H1 (cell line): ENCODE measurements around the gene PRKN. TPM values are rescaled to one million over a fixed set of nuclear protein-coding genes. Genes with fewer than 3 reads are reported as not detected.

Experiments
- CTCF ChIA-PET: fragments of 300-600 bp; sonication (Branson Sonifier 250); formaldehyde crosslinking; loops from one replicate; lab custom pipeline; 2021; ENCODE audit not compliant: partially characterized antibody; lab: Charles Lee
- POLR2A ChIA-PET: fragments of 300-600 bp; sonication (Branson Sonifier 250); formaldehyde crosslinking; loops from one replicate; lab custom pipeline; 2021; ENCODE audit warnings: inconsistent platforms; ENCODE audit not compliant: partially characterized antibody; lab: Charles Lee
- DNase-seq, 2 experiments: peaks; one replicate each; pipeline versions ENCODE4 v3.0.0 to v3.0.0-alpha.2; 2010 to 2022; ENCODE audit warnings: low spot score in 2 of 2, low read depth in 1 of 2, mixed read lengths in 1 of 2
- FAIRE-seq: peaks from 2 replicates; lab custom pipeline; 2011; peaks lifted over from hg19 to GRCh38; lab: Jason Lieb, UNC
- H2AFZ ChIP-seq: 2 replicates; pipeline ENCODE4 v1.8.1; 2012; ENCODE audit warnings: low read length, inconsistent platforms
- H2AK5ac ChIP-seq: 2 replicates; pipeline ENCODE4 v1.6.1; 2013; ENCODE audit warnings: low read depth, low read length
- H2BK120ac ChIP-seq: replicated peaks from 2 replicates; pipeline ENCODE3; 2013; ENCODE audit warnings: low read depth, low read length, inconsistent platforms
- H2BK12ac ChIP-seq: 2 replicates; pipeline ENCODE4 v1.6.1; 2013; ENCODE audit warnings: low read depth, low read length
- H2BK15ac ChIP-seq: 2 replicates; pipeline ENCODE4 v1.6.1; 2013; ENCODE audit warnings: low read length
- H2BK20ac ChIP-seq: 2 replicates; pipeline ENCODE4 v1.6.1; 2013; ENCODE audit warnings: low read length
- H2BK5ac ChIP-seq: 2 replicates; pipeline ENCODE4 v1.6.1; 2013; ENCODE audit warnings: low read depth, low read length
- H3K14ac ChIP-seq: 2 replicates; pipeline ENCODE4 v1.6.1; 2013; ENCODE audit warnings: inconsistent platforms; ENCODE audit not compliant: insufficient read length
- H3K18ac ChIP-seq: 2 replicates; pipeline ENCODE4 v1.6.1; 2013; ENCODE audit warnings: low read length; ENCODE audit errors: extremely low read depth
- H3K23ac ChIP-seq: 2 replicates; pipeline ENCODE4 v1.6.1; 2013; ENCODE audit warnings: inconsistent platforms; ENCODE audit not compliant: insufficient read length
- H3K23me2 ChIP-seq: 2 replicates; pipeline ENCODE4 v1.6.1; 2013; ENCODE audit warnings: low read depth, low read length
- H3K27ac ChIP-seq: 2 replicates; pipeline ENCODE4 v1.6.1; 2011; ENCODE audit warnings: low read depth, low read length, inconsistent platforms
- H3K27me3 ChIP-seq, 4 experiments: replicated peaks in 1 of 4; 1 replicate in 1 of 4; 2 replicates in 3 of 4; pipeline versions ENCODE4 v1.6.1 to v1.8.1; 2011 to 2013; ENCODE audit warnings: low read length in 3 of 4, mild to moderate bottlenecking in 3 of 4, inconsistent platforms in 2 of 4, mixed read lengths in 2 of 4, moderate library complexity in 1 of 4; ENCODE audit not compliant: control insufficient read depth in 3 of 4, insufficient read depth in 3 of 4; ENCODE audit errors: extremely low read depth in 1 of 4
- H3K36me3 ChIP-seq, 4 experiments: 2 replicates each; pipeline versions ENCODE4 v1.6.1 to v1.8.1; 2011 to 2013; ENCODE audit warnings: mild to moderate bottlenecking in 4 of 4, low read length in 3 of 4, moderate library complexity in 2 of 4, control low read depth in 1 of 4, inconsistent platforms in 1 of 4; ENCODE audit not compliant: insufficient read depth in 4 of 4, control insufficient read depth in 2 of 4
- H3K4ac ChIP-seq: replicated peaks from 2 replicates; pipeline ENCODE3; 2013; ENCODE audit warnings: low read length, low read depth, mixed read lengths, inconsistent platforms; ENCODE audit not compliant: insufficient read length
- H3K4me1 ChIP-seq, 4 experiments: replicated peaks in 1 of 4; 1 replicate in 1 of 4; 2 replicates in 3 of 4; pipeline versions ENCODE4 v1.6.1 to v1.8.1; 2011 to 2013; ENCODE audit warnings: low read length in 3 of 4, inconsistent platforms in 2 of 4, mixed read lengths in 1 of 4; ENCODE audit not compliant: insufficient read depth in 4 of 4, control insufficient read depth in 3 of 4
- H3K4me2 ChIP-seq, 2 experiments: 2 replicates each; pipeline versions ENCODE4 v1.6.1 to v1.8.1; 2011 to 2013; ENCODE audit warnings: low read depth in 2 of 2, low read length in 2 of 2, control low read depth in 1 of 2, inconsistent platforms in 1 of 2, mild to moderate bottlenecking in 1 of 2; ENCODE audit not compliant: insufficient read depth in 1 of 2
- H3K4me3 ChIP-seq, 4 experiments: fragments of 200-600, 300-600 bp in 1 of 4; sonication (generic), shearing (Covaris generic), sonication (Bioruptor Twin) in 1 of 4; 2 replicates each; pipeline versions ENCODE4 v1.5.1 to v1.8.1; 2011 to 2016; ENCODE audit warnings: low read length in 4 of 4, low read depth in 3 of 4, control low read depth in 2 of 4, inconsistent platforms in 2 of 4, mild to moderate bottlenecking in 2 of 4, mixed read lengths in 1 of 4, moderate library complexity in 1 of 4; ENCODE audit not compliant: insufficient read depth in 2 of 4; ENCODE audit errors: extremely low read depth in 1 of 4
- H3K56ac ChIP-seq: replicated peaks from 2 replicates; pipeline ENCODE3; 2013; ENCODE audit warnings: low read depth, mild to moderate bottlenecking, mixed read lengths, low read length, inconsistent platforms; ENCODE audit not compliant: insufficient read length
- H3K79me1 ChIP-seq: 2 replicates; pipeline ENCODE4 v1.6.1; 2013; ENCODE audit warnings: low read depth, low read length, control low read depth
- H3K79me2 ChIP-seq, 2 experiments: 2 replicates each; pipeline versions ENCODE4 v1.6.1 to v1.8.1; 2012 to 2013; ENCODE audit warnings: low read length in 2 of 2, mild to moderate bottlenecking in 2 of 2, inconsistent platforms in 1 of 2; ENCODE audit not compliant: insufficient read depth in 2 of 2, control insufficient read depth in 1 of 2
- H3K9ac ChIP-seq, 4 experiments: replicated peaks in 1 of 4; 1 replicate in 1 of 4; 2 replicates in 3 of 4; pipeline versions ENCODE4 v1.6.1 to v1.8.1; 2011 to 2013; ENCODE audit warnings: low read depth in 3 of 4, low read length in 3 of 4, control low read depth in 2 of 4, mild to moderate bottlenecking in 2 of 4, moderate library complexity in 2 of 4, inconsistent platforms in 1 of 4; ENCODE audit errors: extremely low read depth in 1 of 4
- H3K9me3 ChIP-seq, 2 experiments: 2 replicates each; pipeline versions ENCODE4 v1.6.1 to v1.8.1; 2012 to 2013; ENCODE audit warnings: mild to moderate bottlenecking in 2 of 2, moderate library complexity in 2 of 2, control low read depth in 1 of 2, inconsistent platforms in 1 of 2, low read depth in 1 of 2, low read length in 1 of 2, mixed read lengths in 1 of 2; ENCODE audit not compliant: insufficient read depth in 2 of 2
- H4K20me1 ChIP-seq, 2 experiments: replicated peaks in 1 of 2; 2 replicates each; pipeline versions ENCODE3 to v1.8.1; 2011 to 2013; ENCODE audit warnings: inconsistent platforms in 2 of 2, low read length in 2 of 2, mild to moderate bottlenecking in 1 of 2; ENCODE audit not compliant: insufficient read depth in 2 of 2, control insufficient read depth in 1 of 2
- H4K5ac ChIP-seq: 2 replicates; pipeline ENCODE4 v1.6.1; 2013; ENCODE audit warnings: low read length, low read depth, mixed read lengths, inconsistent platforms; ENCODE audit not compliant: insufficient read length
- H4K8ac ChIP-seq: 2 replicates; pipeline ENCODE4 v1.8.0; 2013; ENCODE audit warnings: mild to moderate bottlenecking, moderate library complexity, low read length, inconsistent platforms; ENCODE audit not compliant: insufficient read depth; ENCODE audit errors: extremely low read depth
- H4K91ac ChIP-seq: replicated peaks from 2 replicates; pipeline ENCODE3; 2013; ENCODE audit warnings: low read length, mixed read lengths, inconsistent platforms; ENCODE audit not compliant: insufficient read length
- CHD1 ChIP-seq: IDR thresholded peaks from 2 replicates; pipeline ENCODE4 v1.6.1; 2012; ENCODE audit warnings: low read depth, low read length, improper control_type of control experiment
- NRF1 ChIP-seq: IDR thresholded peaks from 2 replicates; pipeline ENCODE4 v1.6.1; 2011; ENCODE audit warnings: mild to moderate bottlenecking, low read depth, low read length, improper control_type of control experiment
- POLR2AphosphoS5 ChIP-seq: IDR thresholded peaks from 2 replicates; pipeline ENCODE4 v1.6.1; 2011; ENCODE audit warnings: low read depth, low read length
- RXRA ChIP-seq: IDR thresholded peaks from 2 replicates; pipeline ENCODE4 v1.6.1; 2011; ENCODE audit warnings: low read depth, mild to moderate bottlenecking, low read length, moderate library complexity; ENCODE audit not compliant: insufficient read depth
- SIN3A ChIP-seq, 2 experiments: IDR thresholded peaks in 1 of 2; conservative IDR thresholded peaks in 1 of 2; 2 replicates each; pipeline ENCODE4 v1.6.1; 2011 to 2012; ENCODE audit warnings: low read length in 2 of 2, improper control_type of control experiment in 1 of 2, low read depth in 1 of 2, mild to moderate bottlenecking in 1 of 2
- WGBS, 2 experiments: shearing (Covaris generic) in 1 of 2; methylation state at CpG; one replicate each; pipeline versions ENCODE4 v1.1.6 to v1.1.7; 2013 to 2015; ENCODE audit warnings: low lambda C conversion rate in 2 of 2, mixed read lengths in 2 of 2, inconsistent platforms in 1 of 2, low coverage in 1 of 2, missing lambda C conversion rate in 1 of 2; ENCODE audit not compliant: insufficient replicate concordance in 2 of 2, insufficient coverage in 1 of 2, insufficient read length in 1 of 2; ENCODE audit errors: extremely low coverage in 1 of 2, missing lambda C conversion rate in 1 of 2; 5-methylcytosine and 5-hydroxymethylcytosine counted together
- polyA plus RNA-seq, 7 experiments: library from polyadenylated mRNA; depleted of rRNA in 3 of 7; stranded (reverse) in 5 of 7; unstranded in 2 of 7; fragments of >200 nt in 5 of 7; fragments of 200-250 nt in 2 of 7; gene quantifications; 1 replicate in 5 of 7; 2 replicates in 1 of 7; 4 replicates in 1 of 7; pipeline versions ENCODE4 v1.2.1 to v1.2.3, GENCODE V29; 2011 to 2013; ENCODE audit warnings: missing spikeins in 2 of 7, mixed read lengths in 2 of 7
- total RNA-seq: library from RNA; stranded (reverse); fragmentation: NEBNext Ultra II Directional; extraction: Animal tissue kit (Norgen Biotek cat#: 25700); gene quantifications from 2 replicates; pipeline ENCODE4 v1.2.1, GENCODE V29; 2021

The PRKN gene
- total and polyA plus RNA-seq, 2 of the 8 experiments (the other 6 are each of a cell fraction or from before 2014, with no cell fraction given): 0.13 to 0.29 TPM

- ChIA-PET POLR2A (interaction anchor here (0.6 kb wide), 1 partner anchor 224 kb away, joined by 3 read pairs; no protein-coding TSS in a partner anchor), CTCF (interaction anchor here (0.6 to 1.1 kb wide), 4 partner anchors 20 to 545 kb away, joined by 3 to 6 read pairs (median 4); no protein-coding TSS in a partner anchor)
- no peak overlapping the region for H3K9ac ChIP-seq
These were observed 1250.9 kb downstream of the PRKN start for GRCh38 chr6:161476711-161477110.

More at GRCh38 chr6:161476711-161477110, 1250.9 kb downstream of the PRKN start:
- no peak overlapping the region for H4K8ac ChIP-seq
- H3K27ac ChIP-seq: no peak overlapping the region
- H3K18ac ChIP-seq: no peak overlapping the region
- H2BK20ac ChIP-seq: no peak overlapping the region
- no peaks in the 10 kb centered on the region for H4K20me1 ChIP-seq
- H3K79me2 ChIP-seq: no peaks in the 10 kb centered on the region
- H4K5ac ChIP-seq: no peak overlapping the region
- H3K4me1 ChIP-seq: no peaks in the 10 kb centered on the region
- H2BK120ac ChIP-seq: no peak overlapping the region
- H3K56ac ChIP-seq: no peak overlapping the region
- H3K4ac ChIP-seq: no peak overlapping the region
- no peaks in the 10 kb centered on the region for H3K27me3 ChIP-seq
- H3K4me2 ChIP-seq: no peak overlapping the region
- no peak overlapping the region for H2BK15ac ChIP-seq
- 93% methylated on average over 9 of the region's 9 CpGs; no CpG with 5 or more reads in 1 of the 2 experiments for WGBS, 2 experiments
- H4K91ac ChIP-seq: no peak overlapping the region
- no peaks in the 10 kb centered on the region for H3K79me1 ChIP-seq
- DNase-seq (no peak), FAIRE-seq (no peak)
- H3K36me3 ChIP-seq: no peaks in the 10 kb centered on the region
- no peak overlapping the region for H2BK5ac ChIP-seq
- no peak overlapping the region for H3K4me3 ChIP-seq
- no peak overlapping the region for H3K14ac ChIP-seq
- no peak overlapping the region for H2AK5ac ChIP-seq
- no peaks in the 10 kb centered on the region for H3K23me2 ChIP-seq
- no peak overlapping the region for H2BK12ac ChIP-seq
- H3K9me3 ChIP-seq: no peaks in the 10 kb centered on the region
- H2AFZ ChIP-seq: peak overlapping the region; percentile 95
- TF ChIP-seq RXRA (no peak), NRF1 (no peak), POLR2AphosphoS5 (no peak), SIN3A (conservative IDR thresholded peaks at IDR 0.05 in 1 of 2, IDR thresholded peaks at IDR 0.05 in 1 of 2; ENCODE audit: low read depth in 1 of 2, low read length in 2 of 2) (no peak), CHD1 (no peak)
- no peak overlapping the region for H3K23ac ChIP-seq
